Esophagus (tissue), 2 donors: Measurements from ENCODE around the gene BCAN. TPM values are rescaled to one million over a fixed set of nuclear protein-coding genes. Genes with fewer than 3 reads are reported as not detected.

Experiments used
- H3K27ac ChIP-seq, 2 donors: one replicate each; pipeline ENCODE4 v1.5.1; 2013; ENCODE audit warnings: low read depth in 2 of 2, mild to moderate bottlenecking in 2 of 2, inconsistent platforms in 1 of 2, low read length in 1 of 2, moderate library complexity in 1 of 2
- H3K27me3 ChIP-seq, 2 donors: one replicate each; pipeline ENCODE4 v1.6.1; 2013; ENCODE audit warnings: low read length in 2 of 2, control low read depth in 1 of 2, mild to moderate bottlenecking in 1 of 2; ENCODE audit not compliant: insufficient read depth in 2 of 2, control insufficient read depth in 1 of 2
- H3K36me3 ChIP-seq, 2 donors: one replicate each; pipeline ENCODE4 v1.6.1; 2013; ENCODE audit warnings: low read length in 1 of 2; ENCODE audit not compliant: control insufficient read depth in 2 of 2, insufficient read depth in 2 of 2
- H3K4me1 ChIP-seq, 2 donors: one replicate each; pipeline ENCODE4 v1.6.1; 2013; ENCODE audit warnings: low read length in 1 of 2; ENCODE audit not compliant: control insufficient read depth in 2 of 2, insufficient read depth in 2 of 2
- H3K4me3 ChIP-seq, 2 donors: one replicate each; pipeline ENCODE4 v1.5.1; 2013; ENCODE audit warnings: low read length in 2 of 2, mild to moderate bottlenecking in 2 of 2, low read depth in 1 of 2, moderate library complexity in 1 of 2
- H3K9me3 ChIP-seq, 2 donors: one replicate each; pipeline ENCODE4 v1.6.1; 2013; ENCODE audit warnings: mild to moderate bottlenecking in 2 of 2, low read depth in 1 of 2, low read length in 1 of 2, moderate library complexity in 1 of 2; ENCODE audit not compliant: control insufficient read depth in 2 of 2, insufficient read depth in 1 of 2
- WGBS, 2 donors: extraction: QIAGEN DNeasy Blood & Tissue Kit; methylation state at CpG; one replicate each; pipeline ENCODE4 v1.1.7; 2013; 5-methylcytosine and 5-hydroxymethylcytosine counted together
- polyA plus RNA-seq, 2 donors: library from polyadenylated mRNA; stranded (reverse); fragments of 200-250 nt; gene quantifications; one replicate each; pipeline ENCODE4 v1.2.3, GENCODE V29; 2013
- donor health status: healthy with polysubstance abuse.
- donor health status: Bipolar disorder and iron deficiency.

Gene BCAN
- polyA plus RNA-seq, 2 donors = 0.01 to 0.04 TPM

- 76 to 80% methylated on average over 5 to 6 of the region's 6 CpGs for WGBS, 2 donors
- no peaks in the 10 kb centered on the region for H3K27me3 ChIP-seq
- no peaks in the 10 kb centered on the region for H3K36me3 ChIP-seq
- H3K9me3 ChIP-seq = no peaks in the 10 kb centered on the region
- H3K4me1 ChIP-seq = peaks cover 2 to 4% of the 10 kb centered on the region in 2 donors
- no peak overlapping the region for H3K4me3 ChIP-seq
- no peak overlapping the region for H3K27ac ChIP-seq
Observed at GRCh38 chr1:156670359-156670758, 28.4 kb downstream of the BCAN start.

- Histone ChIP-seq H3K4me3 (no peak overlapping the region), H3K4me1 (peaks cover 2 to 4% of the 10 kb centered on the region in 2 donors), H3K36me3 (no peaks in the 10 kb centered on the region), H3K27me3 (peaks cover 0 to under 1% of the 10 kb centered on the region in 2 donors), H3K9me3 (no peaks in the 10 kb centered on the region), H3K27ac (no peak overlapping the region)
- 64% methylated on average over 3 to 4 of the region's 4 CpGs for whole genome bisulfite sequencing, 2 donors
Observed at GRCh38 chr1:156670791-156671190, 28.9 kb downstream of the BCAN start.

GRCh38 chr1:156671804-156672203 is 29.9 kb downstream of the BCAN start:
- H3K4me3 ChIP-seq = no peak overlapping the region
- no peaks in the 10 kb centered on the region for H3K9me3 ChIP-seq
- peaks cover 0 to 6% of the 10 kb centered on the region in 2 donors for H3K27me3 ChIP-seq
- H3K27ac ChIP-seq = no peak overlapping the region
- 92 to 96% methylated on average over 2 of the region's 2 CpGs for WGBS, 2 donors
- no peaks in the 10 kb centered on the region for H3K36me3 ChIP-seq
- H3K4me1 ChIP-seq = peaks cover 2 to 4% of the 10 kb centered on the region in 2 donors

- Histone ChIP-seq H3K27me3 (peaks cover 0 to 6% of the 10 kb centered on the region in 2 donors), H3K27ac (no peak overlapping the region)
Observed at GRCh38 chr1:156673387-156674121, 31.6 kb downstream of the BCAN start.

GRCh38 chr1:156675210-156676113 is 33.5 kb downstream of the BCAN start:
- no peaks in the 10 kb centered on the region for H3K9me3 ChIP-seq
- H3K36me3 ChIP-seq = no peaks in the 10 kb centered on the region
- H3K27me3 ChIP-seq = peaks cover 0 to 6% of the 10 kb centered on the region in 2 donors
- WGBS, 2 donors = 67 to 70% methylated on average over 18 of the region's 18 CpGs
- H3K4me1 ChIP-seq = peaks cover 0 to 5% of the 10 kb centered on the region in 2 donors
- H3K27ac ChIP-seq = peak overlapping the region in 1 of 2 donors; percentile 1
- H3K4me3 ChIP-seq = peak overlapping the region in 1 of 2 donors; percentile 11

More at GRCh38 chr1:156673387-156674121, 31.6 kb downstream of the BCAN start:
- H3K4me1 ChIP-seq = peaks cover 0 to 5% of the 10 kb centered on the region in 2 donors
- H3K9me3 ChIP-seq = no peaks in the 10 kb centered on the region
- no peaks in the 10 kb centered on the region for H3K36me3 ChIP-seq
- no peak overlapping the region for H3K4me3 ChIP-seq
- WGBS, 2 donors = 63 to 70% methylated on average over 8 of the region's 8 CpGs

GRCh38 chr1:156676114-156676819 is 34.4 kb downstream of the BCAN start:
- peaks cover 0 to 5% of the 10 kb centered on the region in 2 donors for H3K4me1 ChIP-seq

GRCh38 chr1:156676820-156677615 is 35.1 kb downstream of the BCAN start, which contains the start of gene NES:
TSS of gene NES (minus strand) at chr1:156677407. CDS start at chr1:156677264, 143 bp downstream.
- Histone ChIP-seq H3K36me3 (no peaks in the 10 kb centered on the region), H3K4me1 (peaks cover 0 to 5% of the 10 kb centered on the region in 2 donors), H3K9me3 (no peaks in the 10 kb centered on the region), H3K27me3 (peaks cover 0 to 6% of the 10 kb centered on the region in 2 donors), H3K4me3 (peak within 1 kb of the TSS; percentile 30 to 34), H3K27ac (peak within 1 kb of the TSS; percentile 5 to 43)
- 2% methylated on average over 70 of the region's 70 CpGs for WGBS, 2 donors

More at GRCh38 chr1:156676114-156676819, 34.4 kb downstream of the BCAN start:
- Histone ChIP-seq H3K4me3 (peak overlapping the region; percentile 30 to 34), H3K9me3 (no peaks in the 10 kb centered on the region), H3K36me3 (no peaks in the 10 kb centered on the region), H3K27ac (peak overlapping the region in 1 of 2 donors; percentile 43), H3K27me3 (peaks cover 0 to 6% of the 10 kb centered on the region in 2 donors)
- 19% methylated on average over 48 to 49 of the region's 49 CpGs for WGBS, 2 donors

- Histone ChIP-seq H3K4me3 (no peak overlapping the region), H3K4me1 (peaks cover 0 to 5% of the 10 kb centered on the region in 2 donors), H3K27ac (peak overlapping the region; percentile 5 to 13), H3K27me3 (peaks cover 0 to 6% of the 10 kb centered on the region in 2 donors), H3K36me3 (no peaks in the 10 kb centered on the region), H3K9me3 (no peaks in the 10 kb centered on the region)
- 3 to 4% methylated on average over 22 of the region's 22 CpGs for WGBS, 2 donors
Observed at GRCh38 chr1:156677616-156678596, 36.0 kb downstream of the BCAN start.
